ENCODE measurements around the gene IL16.

IL16 gene

DNA sequence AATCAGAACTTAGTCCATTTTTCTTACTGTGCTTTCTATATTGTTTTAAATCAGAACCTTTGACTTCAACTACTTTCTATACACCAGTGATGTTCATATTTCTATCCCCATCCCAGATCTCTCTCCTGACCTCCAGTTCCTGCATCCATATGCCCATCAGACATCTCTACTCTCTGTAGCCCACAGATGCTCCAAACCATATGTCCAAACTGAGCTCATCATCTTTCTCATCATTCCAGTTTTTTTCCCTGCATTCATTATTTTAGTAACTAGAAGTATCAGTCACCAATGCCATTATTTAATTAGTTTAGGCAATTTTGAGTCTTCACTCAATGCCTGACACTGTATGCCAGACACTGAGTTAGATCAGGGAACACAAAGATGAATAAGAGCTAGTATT is 25.4 kb upstream of the IL16 start:
- Histone ChIP-seq H3K27me3 (replicated peaks; ENCODE audit: control insufficient read depth, insufficient read depth, low read length, poor library complexity, severe bottlenecking) (no peaks in the 10 kb centered on the region), H3K9me3 (ENCODE audit: control insufficient read depth, low read length) (no peaks in the 10 kb centered on the region), H3K4me3 (ENCODE audit: insufficient read depth, low read depth, low read length, poor library complexity, severe bottlenecking) (no peak overlapping the region), H3K27ac (ENCODE audit: insufficient read depth, low read length, poor library complexity, severe bottlenecking) (no peak overlapping the region), H3K4me1 (ENCODE audit: control insufficient read depth, insufficient read depth, low read length, poor library complexity, severe bottlenecking) (no peaks in the 10 kb centered on the region), H3K36me3 (ENCODE audit: control insufficient read depth, insufficient read depth, low read length) (no peaks in the 10 kb centered on the region)
- no peak for DNase-seq

DNA sequence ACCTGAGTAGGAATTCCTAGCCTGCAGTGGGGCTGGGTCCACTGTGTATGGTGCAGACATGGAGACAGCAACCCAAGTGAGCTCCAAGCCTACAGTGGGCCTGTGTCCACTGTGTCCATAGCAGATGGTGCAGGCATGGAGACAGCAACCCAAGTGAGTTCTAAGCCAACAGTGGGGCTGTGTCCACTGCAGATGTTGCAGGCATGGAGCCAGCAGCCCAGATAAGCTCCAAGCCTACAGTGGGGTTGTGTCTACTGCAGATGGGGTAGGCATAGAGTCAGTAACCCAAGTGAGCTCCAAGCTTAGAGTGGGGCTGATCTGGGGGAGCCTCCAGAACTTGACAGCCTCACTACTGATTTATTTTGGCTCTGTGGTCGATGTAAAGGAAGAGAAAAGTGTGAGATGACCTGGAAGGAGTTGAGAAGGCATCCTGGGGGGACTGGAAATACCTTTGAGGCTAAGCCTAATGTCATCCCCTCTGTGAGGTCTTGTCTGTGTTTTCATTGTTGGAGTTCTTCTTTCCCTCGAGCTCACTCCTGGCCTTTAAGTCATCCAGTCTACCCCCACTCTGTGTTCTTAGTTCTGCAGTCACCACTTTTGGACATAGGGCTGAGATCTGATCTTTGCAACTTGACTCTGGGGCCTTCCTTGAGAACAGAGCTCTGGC is 22.4 kb upstream of the IL16 start:
- Histone ChIP-seq H3K27ac (ENCODE audit: insufficient read depth, low read length, poor library complexity, severe bottlenecking) (no peak overlapping the region), H3K4me1 (ENCODE audit: control insufficient read depth, insufficient read depth, low read length, poor library complexity, severe bottlenecking) (no peaks in the 10 kb centered on the region)
- no peak for DNase-seq

DNA sequence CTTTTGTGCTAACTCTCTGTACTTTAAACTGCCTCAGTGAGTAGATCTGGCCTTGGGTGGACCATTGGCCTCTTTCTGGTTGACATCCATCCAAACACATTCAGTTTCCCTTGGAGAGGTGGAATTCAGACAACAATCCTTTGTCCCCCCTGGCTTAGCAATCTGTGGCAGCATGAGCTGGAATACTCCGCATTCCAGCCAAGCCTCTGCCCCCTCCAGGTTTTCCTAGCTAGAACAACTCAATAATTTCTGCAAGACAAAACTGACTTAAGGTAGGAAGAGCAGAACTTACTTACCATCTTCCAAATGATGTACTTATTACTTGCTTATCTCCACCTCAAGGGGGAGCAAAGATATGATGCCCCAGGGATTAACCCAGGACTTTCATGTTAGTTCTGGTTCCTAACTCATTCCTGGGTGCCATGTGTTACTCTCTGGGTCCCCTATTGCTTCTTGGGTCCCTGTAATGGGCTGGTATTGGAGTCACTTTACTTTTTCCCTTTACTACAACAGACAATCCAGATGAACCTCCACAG is 21.8 kb upstream of the IL16 start:
- H3K4me3 ChIP-seq (ENCODE audit: insufficient read depth, low read depth, low read length, poor library complexity, severe bottlenecking) = no peak overlapping the region
- DNase-seq = no peak
- no peaks in the 10 kb centered on the region for H3K9me3 ChIP-seq (ENCODE audit: control insufficient read depth, low read length)
- no peak overlapping the region for H3K27ac ChIP-seq (ENCODE audit: insufficient read depth, low read length, poor library complexity, severe bottlenecking)
- H3K27me3 ChIP-seq (replicated peaks; ENCODE audit: control insufficient read depth, insufficient read depth, low read length, poor library complexity, severe bottlenecking) = no peaks in the 10 kb centered on the region
- no peaks in the 10 kb centered on the region for H3K36me3 ChIP-seq (ENCODE audit: control insufficient read depth, insufficient read depth, low read length)
- H3K4me1 ChIP-seq (ENCODE audit: control insufficient read depth, insufficient read depth, low read length, poor library complexity, severe bottlenecking) = no peaks in the 10 kb centered on the region

More for the DNA sequence above, 22.4 kb upstream of the IL16 start:
- no peak overlapping the region for H3K4me3 ChIP-seq (ENCODE audit: insufficient read depth, low read depth, low read length, poor library complexity, severe bottlenecking)
- no peaks in the 10 kb centered on the region for H3K9me3 ChIP-seq (ENCODE audit: control insufficient read depth, low read length)
- H3K27me3 ChIP-seq (replicated peaks; ENCODE audit: control insufficient read depth, insufficient read depth, low read length, poor library complexity, severe bottlenecking) = no peaks in the 10 kb centered on the region
- H3K36me3 ChIP-seq (ENCODE audit: control insufficient read depth, insufficient read depth, low read length) = no peaks in the 10 kb centered on the region

DNA sequence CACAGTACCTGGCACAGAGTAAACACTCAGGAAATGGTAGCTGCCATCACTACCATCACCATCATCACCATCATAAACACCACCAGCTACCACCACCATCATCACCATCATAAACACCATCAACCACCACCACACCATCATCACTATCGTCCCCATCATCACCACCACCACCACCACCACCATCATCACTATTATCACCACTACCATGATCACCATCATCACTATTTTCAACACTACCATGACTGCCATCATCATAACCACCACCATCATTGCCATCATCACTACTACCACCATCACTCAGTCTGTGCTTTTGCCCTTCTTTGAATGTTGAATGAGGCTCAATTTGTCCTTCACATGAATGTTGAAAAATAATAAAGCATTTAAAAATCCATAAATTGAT is 21.2 kb upstream of the IL16 start:
- Histone ChIP-seq H3K27me3 (replicated peaks; ENCODE audit: control insufficient read depth, insufficient read depth, low read length, poor library complexity, severe bottlenecking) (no peaks in the 10 kb centered on the region), H3K27ac (ENCODE audit: insufficient read depth, low read length, poor library complexity, severe bottlenecking) (no peak overlapping the region), H3K9me3 (ENCODE audit: control insufficient read depth, low read length) (no peaks in the 10 kb centered on the region), H3K4me3 (ENCODE audit: insufficient read depth, low read depth, low read length, poor library complexity, severe bottlenecking) (no peak overlapping the region), H3K36me3 (ENCODE audit: control insufficient read depth, insufficient read depth, low read length) (no peaks in the 10 kb centered on the region), H3K4me1 (ENCODE audit: control insufficient read depth, insufficient read depth, low read length, poor library complexity, severe bottlenecking) (no peaks in the 10 kb centered on the region)
- DNase-seq = no peak

DNA sequence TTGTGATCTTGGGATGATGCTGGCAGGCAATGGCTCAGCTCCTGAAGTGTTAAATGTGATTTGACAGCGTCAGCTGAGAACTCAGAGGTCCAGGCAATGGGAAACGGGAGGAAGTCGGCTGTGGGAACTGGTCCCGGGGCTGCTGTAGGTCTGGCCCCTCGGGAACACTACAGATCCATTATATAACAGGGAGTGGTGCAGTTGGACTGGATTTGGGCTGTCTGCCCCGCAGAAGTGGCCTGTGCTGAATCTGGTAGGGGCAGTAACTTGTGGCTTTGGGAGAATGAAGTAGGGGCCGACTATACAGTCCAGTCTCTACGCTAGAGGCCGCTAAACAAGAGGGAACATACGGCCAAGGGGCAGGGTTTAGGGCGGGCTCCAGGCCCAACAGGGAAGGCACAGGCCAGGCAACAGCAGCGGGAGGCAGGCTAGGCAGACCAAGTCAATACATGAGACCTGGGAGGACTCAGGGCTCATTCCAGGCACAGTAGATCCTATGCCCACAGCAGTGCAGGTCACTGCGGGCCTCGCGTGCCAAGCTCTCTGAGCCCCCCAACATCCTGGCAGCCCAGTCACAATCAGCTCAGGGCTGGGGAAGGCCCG is 20.3 kb upstream of the IL16 start:
- H3K9me3 ChIP-seq (ENCODE audit: control insufficient read depth, low read length) = no peaks in the 10 kb centered on the region
- H3K4me1 ChIP-seq (ENCODE audit: control insufficient read depth, insufficient read depth, low read length, poor library complexity, severe bottlenecking) = no peaks in the 10 kb centered on the region
- no peak for DNase-seq
- no peak overlapping the region for H3K27ac ChIP-seq (ENCODE audit: insufficient read depth, low read length, poor library complexity, severe bottlenecking)
- no peaks in the 10 kb centered on the region for H3K36me3 ChIP-seq (ENCODE audit: control insufficient read depth, insufficient read depth, low read length)
- no peak overlapping the region for H3K4me3 ChIP-seq (ENCODE audit: insufficient read depth, low read depth, low read length, poor library complexity, severe bottlenecking)
- no peaks in the 10 kb centered on the region for H3K27me3 ChIP-seq (replicated peaks; ENCODE audit: control insufficient read depth, insufficient read depth, low read length, poor library complexity, severe bottlenecking)

DNA sequence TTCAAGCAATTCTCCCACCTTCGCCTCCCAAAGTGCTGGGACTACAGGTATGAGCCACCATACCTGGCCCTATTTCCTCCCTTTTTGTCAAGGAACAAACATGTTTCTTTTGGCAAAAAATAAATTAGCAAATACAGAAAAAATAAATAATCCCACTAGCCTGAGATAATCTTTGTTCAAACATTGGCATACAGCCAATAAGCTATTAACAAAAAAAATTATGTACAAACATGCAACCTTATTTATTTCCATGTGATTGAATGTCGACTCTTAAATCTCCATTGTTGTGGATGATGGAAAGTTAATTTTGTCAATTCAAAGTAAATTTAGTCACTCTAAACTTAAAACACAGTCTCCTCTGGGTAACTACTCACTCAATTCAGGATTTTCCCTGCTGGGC is 18.3 kb upstream of the IL16 start:
- Histone ChIP-seq H3K27me3 (replicated peaks; ENCODE audit: control insufficient read depth, insufficient read depth, low read length, poor library complexity, severe bottlenecking) (no peaks in the 10 kb centered on the region), H3K9me3 (ENCODE audit: control insufficient read depth, low read length) (no peaks in the 10 kb centered on the region), H3K27ac (ENCODE audit: insufficient read depth, low read length, poor library complexity, severe bottlenecking) (no peak overlapping the region), H3K4me1 (ENCODE audit: control insufficient read depth, insufficient read depth, low read length, poor library complexity, severe bottlenecking) (no peaks in the 10 kb centered on the region), H3K36me3 (ENCODE audit: control insufficient read depth, insufficient read depth, low read length) (no peaks in the 10 kb centered on the region), H3K4me3 (ENCODE audit: insufficient read depth, low read depth, low read length, poor library complexity, severe bottlenecking) (no peak overlapping the region)
- DNase-seq = no peak

DNA sequence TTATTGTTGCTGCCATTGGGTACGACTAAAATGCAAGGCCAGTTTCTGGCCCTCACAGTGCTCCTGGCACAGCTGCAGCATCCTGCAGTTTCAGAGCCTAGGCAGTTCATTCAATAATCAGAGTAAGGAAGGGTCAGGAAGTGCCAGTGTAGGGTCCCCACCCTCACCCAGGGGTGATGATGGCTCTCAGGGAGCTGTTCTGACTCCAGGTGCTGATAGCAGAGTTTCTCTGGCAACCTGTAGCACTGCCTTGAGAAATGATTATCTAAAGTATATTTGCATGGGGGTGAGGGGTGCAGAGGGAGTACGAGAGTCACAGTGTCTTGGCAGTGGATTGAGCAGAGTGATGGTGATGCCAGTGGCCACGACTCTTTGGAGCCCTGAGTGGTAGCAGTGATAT is 15.5 kb upstream of the IL16 start:
- Histone ChIP-seq H3K27ac (ENCODE audit: insufficient read depth, low read length, poor library complexity, severe bottlenecking) (no peak overlapping the region), H3K4me1 (ENCODE audit: control insufficient read depth, insufficient read depth, low read length, poor library complexity, severe bottlenecking) (no peaks in the 10 kb centered on the region), H3K4me3 (ENCODE audit: insufficient read depth, low read depth, low read length, poor library complexity, severe bottlenecking) (no peak overlapping the region), H3K36me3 (ENCODE audit: control insufficient read depth, insufficient read depth, low read length) (no peaks in the 10 kb centered on the region), H3K9me3 (ENCODE audit: control insufficient read depth, low read length) (no peaks in the 10 kb centered on the region), H3K27me3 (replicated peaks; ENCODE audit: control insufficient read depth, insufficient read depth, low read length, poor library complexity, severe bottlenecking) (no peaks in the 10 kb centered on the region)
- DNase-seq = no peak

DNA sequence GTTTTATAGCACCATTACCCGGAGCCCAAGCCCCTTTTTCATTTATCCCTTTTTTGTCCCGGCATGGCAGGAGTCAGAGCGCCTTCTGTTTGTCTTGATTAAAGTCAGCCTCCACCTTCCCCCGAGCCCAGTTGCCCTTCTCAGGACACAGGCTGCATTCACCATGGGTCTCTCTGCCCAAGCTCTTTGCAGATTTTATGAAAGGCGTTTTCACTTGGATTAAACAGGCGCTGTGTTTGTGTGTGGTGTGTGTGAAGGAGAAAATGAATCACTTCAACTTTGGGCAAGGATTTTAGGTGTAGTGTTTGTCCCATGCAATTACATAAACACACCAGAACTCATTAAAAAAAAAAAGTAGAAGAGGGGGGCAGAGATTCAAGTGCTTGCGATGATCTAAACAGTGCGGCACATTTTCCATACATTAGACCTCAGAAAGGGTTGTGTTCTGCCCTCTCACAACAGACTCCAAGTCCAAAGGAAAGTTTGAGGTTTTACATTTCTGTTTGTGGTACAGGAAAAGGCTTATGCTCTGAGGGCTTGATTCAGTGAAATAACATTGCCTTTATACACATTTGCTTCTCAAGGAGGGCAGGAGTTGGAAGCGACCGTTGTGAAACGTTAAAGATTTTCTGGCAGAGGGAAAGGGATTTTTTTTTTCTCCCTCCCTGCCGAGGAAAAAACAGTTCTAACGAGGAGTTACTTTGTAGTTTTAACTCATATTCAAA is 14.5 kb upstream of the IL16 start:
- no peak overlapping the region for H3K4me3 ChIP-seq (ENCODE audit: insufficient read depth, low read depth, low read length, poor library complexity, severe bottlenecking)
- DNase-seq = no peak
- H3K36me3 ChIP-seq (ENCODE audit: control insufficient read depth, insufficient read depth, low read length) = no peaks in the 10 kb centered on the region
- no peaks in the 10 kb centered on the region for H3K27me3 ChIP-seq (replicated peaks; ENCODE audit: control insufficient read depth, insufficient read depth, low read length, poor library complexity, severe bottlenecking)
- no peak overlapping the region for H3K27ac ChIP-seq (ENCODE audit: insufficient read depth, low read length, poor library complexity, severe bottlenecking)
- no peaks in the 10 kb centered on the region for H3K9me3 ChIP-seq (ENCODE audit: control insufficient read depth, low read length)
- no peaks in the 10 kb centered on the region for H3K4me1 ChIP-seq (ENCODE audit: control insufficient read depth, insufficient read depth, low read length, poor library complexity, severe bottlenecking)

DNA sequence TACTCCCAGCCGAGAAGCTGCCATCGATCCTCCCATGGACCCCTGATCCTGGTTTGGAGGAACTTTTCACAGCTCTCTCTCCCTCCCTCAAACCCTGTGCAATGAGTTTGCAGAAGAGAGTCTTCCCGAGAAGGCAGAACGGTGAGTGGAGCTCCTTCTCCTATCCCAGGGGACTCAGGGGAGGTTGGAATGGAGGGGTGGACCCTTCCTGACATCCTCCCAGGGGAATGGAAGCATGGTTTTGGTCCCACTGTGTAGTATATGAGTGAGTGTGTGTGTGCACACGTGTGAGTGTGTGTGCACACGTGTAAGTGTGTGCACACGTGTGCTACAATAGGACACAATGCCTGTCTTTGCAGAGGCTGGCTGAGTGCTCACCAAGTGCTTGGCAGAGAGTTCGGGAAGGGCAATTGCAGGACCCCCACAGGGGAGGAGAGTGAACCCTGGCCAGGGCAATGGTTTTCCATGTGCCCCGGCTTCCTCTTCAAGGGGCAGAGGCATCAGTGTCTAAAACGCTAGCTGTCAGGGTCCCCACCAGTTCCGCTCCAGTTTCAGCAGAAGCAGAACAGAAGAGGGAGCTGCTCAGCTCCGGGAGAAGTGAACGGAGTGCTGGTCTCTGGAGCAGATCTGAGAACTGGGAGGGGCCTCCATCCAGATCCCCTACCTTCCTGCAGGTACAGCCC is 13.8 kb upstream of the IL16 start:
- no peak for DNase-seq
- Histone ChIP-seq H3K4me3 (ENCODE audit: insufficient read depth, low read depth, low read length, poor library complexity, severe bottlenecking) (no peak overlapping the region), H3K27me3 (replicated peaks; ENCODE audit: control insufficient read depth, insufficient read depth, low read length, poor library complexity, severe bottlenecking) (no peaks in the 10 kb centered on the region), H3K27ac (ENCODE audit: insufficient read depth, low read length, poor library complexity, severe bottlenecking) (no peak overlapping the region), H3K4me1 (ENCODE audit: control insufficient read depth, insufficient read depth, low read length, poor library complexity, severe bottlenecking) (no peaks in the 10 kb centered on the region), H3K9me3 (ENCODE audit: control insufficient read depth, low read length) (no peaks in the 10 kb centered on the region), H3K36me3 (ENCODE audit: control insufficient read depth, insufficient read depth, low read length) (no peaks in the 10 kb centered on the region)

DNA sequence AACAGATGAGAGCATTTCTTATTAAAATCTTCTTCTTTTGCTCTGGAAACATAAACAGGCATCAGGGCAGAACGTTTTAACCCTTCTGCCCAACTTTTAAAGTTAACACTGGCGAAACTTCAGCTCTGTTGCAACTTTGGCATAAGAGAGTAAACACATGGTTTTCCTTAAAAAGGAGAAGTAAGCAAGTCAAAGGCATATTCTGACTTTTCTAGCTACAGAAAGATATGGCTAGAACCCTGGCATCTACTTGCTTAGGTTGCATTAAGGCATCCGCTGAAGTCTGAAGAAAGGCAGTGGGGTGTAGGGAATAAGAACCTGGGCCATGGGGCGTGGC is 13.3 kb upstream of the IL16 start:
- no peak for DNase-seq
- Histone ChIP-seq H3K4me1 (ENCODE audit: control insufficient read depth, insufficient read depth, low read length, poor library complexity, severe bottlenecking) (no peaks in the 10 kb centered on the region), H3K27ac (ENCODE audit: insufficient read depth, low read length, poor library complexity, severe bottlenecking) (no peak overlapping the region), H3K27me3 (replicated peaks; ENCODE audit: control insufficient read depth, insufficient read depth, low read length, poor library complexity, severe bottlenecking) (no peaks in the 10 kb centered on the region), H3K9me3 (ENCODE audit: control insufficient read depth, low read length) (no peaks in the 10 kb centered on the region), H3K4me3 (ENCODE audit: insufficient read depth, low read depth, low read length, poor library complexity, severe bottlenecking) (no peak overlapping the region), H3K36me3 (ENCODE audit: control insufficient read depth, insufficient read depth, low read length) (no peaks in the 10 kb centered on the region)

Data from effector memory CD4-positive, alpha-beta T cell (primary cell).